WI38 (cell line): ENCODE measurements around the gene SCART1.
"Not testable (repeated sequence)": the region's sequence is repeated elsewhere in the genome, so short reads cannot be mapped to it uniquely, and the experiment has no call there.

ENCODE experiments used
- H3K4me3 ChIP-seq: 2 replicates; pipeline ENCODE4 v1.5.1; 2011; ENCODE audit warnings: low read depth, mild to moderate bottlenecking, control low read depth, low read length
- TF ChIP-seq, protein P1 (sequence below): IDR thresholded peaks from 2 replicates; pipeline ENCODE4 v1.5.1; 2012; ENCODE audit warnings: low read depth, mild to moderate bottlenecking, control low read depth, low read length

SCART1 gene

DNA sequence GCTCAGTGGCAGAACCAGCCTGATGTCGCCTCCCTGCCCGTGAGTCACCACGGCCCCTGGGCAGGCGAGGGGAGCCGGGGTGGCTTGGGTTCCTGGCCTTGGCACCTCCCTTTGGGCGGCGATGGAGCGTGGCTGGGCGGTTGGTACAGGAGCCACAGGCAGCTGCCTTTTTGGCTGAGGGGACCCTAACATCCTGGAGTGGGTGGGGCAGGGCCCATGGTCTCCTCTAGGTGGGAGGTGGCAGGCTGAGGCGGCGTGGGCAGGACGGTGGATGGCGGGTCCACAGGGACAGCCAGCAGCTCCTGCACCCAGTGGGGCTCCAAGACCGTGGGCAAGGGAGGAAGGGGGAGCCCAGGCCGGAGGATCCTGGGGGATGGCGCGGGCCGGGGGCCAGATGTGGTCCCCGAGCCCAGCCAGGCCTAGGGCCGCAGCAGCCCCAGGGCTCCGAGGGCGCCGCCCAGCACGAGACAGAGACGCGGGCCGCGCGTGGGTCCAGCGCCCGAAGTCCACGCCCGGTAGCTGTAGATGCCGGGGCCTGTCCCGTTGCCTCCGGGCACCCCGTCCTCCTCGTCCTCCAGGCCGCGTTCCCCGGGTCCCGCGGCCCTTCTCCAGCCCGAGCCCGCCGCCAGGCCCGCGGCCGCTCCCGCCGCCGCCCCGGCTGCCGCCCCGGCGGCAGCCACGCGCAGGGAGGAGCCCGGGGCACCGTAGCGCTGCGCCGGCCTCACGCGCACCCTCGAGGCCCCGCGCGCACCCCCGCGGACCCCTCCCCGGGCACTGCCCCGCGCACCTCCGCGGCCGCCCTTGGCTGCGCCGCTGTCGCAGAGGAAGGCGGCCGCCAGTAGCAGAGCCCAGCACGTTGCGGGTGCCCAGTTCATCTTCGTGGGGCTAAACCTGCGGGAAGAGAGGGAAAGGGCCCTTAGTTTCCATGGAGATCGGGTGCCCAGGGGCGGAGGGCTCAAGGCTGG lies 30.7 kb upstream of the SCART1 start:
- no peak overlapping the region for H3K4me3 ChIP-seq
- TF ChIP-seq, protein P1, sequence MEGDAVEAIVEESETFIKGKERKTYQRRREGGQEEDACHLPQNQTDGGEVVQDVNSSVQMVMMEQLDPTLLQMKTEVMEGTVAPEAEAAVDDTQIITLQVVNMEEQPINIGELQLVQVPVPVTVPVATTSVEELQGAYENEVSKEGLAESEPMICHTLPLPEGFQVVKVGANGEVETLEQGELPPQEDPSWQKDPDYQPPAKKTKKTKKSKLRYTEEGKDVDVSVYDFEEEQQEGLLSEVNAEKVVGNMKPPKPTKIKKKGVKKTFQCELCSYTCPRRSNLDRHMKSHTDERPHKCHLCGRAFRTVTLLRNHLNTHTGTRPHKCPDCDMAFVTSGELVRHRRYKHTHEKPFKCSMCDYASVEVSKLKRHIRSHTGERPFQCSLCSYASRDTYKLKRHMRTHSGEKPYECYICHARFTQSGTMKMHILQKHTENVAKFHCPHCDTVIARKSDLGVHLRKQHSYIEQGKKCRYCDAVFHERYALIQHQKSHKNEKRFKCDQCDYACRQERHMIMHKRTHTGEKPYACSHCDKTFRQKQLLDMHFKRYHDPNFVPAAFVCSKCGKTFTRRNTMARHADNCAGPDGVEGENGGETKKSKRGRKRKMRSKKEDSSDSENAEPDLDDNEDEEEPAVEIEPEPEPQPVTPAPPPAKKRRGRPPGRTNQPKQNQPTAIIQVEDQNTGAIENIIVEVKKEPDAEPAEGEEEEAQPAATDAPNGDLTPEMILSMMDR, result no peak

DNA sequence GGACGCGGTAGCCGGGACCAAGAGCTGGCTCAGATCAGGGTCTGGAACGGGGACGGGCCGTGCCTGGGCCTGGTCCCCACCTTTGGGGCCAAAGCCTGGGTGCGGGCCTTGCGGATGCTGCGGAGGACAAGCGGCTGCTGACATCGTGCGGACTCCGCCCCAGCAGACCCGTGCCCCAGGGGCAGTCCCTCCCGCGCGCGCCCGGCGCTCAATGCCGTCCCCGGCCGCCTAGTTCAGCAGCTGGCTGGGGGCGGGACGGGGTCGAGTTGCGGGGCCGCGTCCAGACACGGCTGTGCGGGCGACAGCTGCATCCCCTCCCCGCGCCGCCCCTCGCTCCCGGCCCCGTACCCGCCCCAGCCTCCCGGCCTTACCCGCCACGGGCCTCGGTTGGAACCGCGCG lies 29.6 kb upstream of the SCART1 start:
- not testable (repeated sequence) for H3K4me3 ChIP-seq

DNA sequence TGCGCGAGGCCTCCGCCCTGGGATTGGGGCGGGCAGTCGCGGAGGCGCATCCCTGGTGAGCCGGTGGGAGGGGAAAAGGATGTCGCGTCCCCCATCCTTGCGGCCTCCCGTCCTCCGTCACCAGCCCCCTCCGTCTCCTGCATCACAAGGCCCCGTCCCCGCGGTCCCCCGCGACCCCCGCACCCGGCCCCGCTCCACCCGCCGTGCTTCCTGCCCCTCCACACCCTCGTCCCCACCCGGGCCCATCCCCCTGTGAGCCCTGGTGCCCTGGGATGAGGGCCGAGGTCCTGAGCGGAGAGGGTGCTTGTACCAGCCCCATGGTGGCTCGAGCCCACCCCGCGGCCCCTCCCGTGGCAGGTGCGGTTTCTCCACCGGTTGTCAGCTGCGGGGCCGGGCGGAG lies 29.1 kb upstream of the SCART1 start, which contains the start of gene SPRN:
Gene SPRN, minus strand, starts transcription at position 25 of the 400 bp plus-strand sequence. CDS start 944 bp downstream, outside the sequence.
- H3K4me3 ChIP-seq, result not testable (repeated sequence)

DNA sequence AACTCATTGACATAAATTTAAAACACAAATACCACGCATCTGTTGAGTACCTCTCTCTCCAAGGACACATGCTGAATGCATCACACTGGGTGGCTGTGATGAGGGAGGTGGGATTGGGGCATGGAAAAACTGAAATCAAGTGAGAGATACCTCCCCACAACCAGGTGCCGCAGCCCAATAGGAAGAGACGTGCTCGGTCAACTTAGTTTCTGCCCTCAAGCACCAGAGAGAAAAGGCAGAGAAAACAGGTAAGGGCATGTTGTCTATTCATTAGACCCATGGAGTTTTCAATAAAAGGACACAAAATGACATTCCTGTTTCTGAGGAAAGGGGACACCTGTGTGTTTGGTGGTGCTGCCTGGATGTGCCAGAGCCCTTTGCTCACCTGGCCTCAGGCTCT lies 24.2 kb upstream of the SCART1 start:
- H3K4me3 ChIP-seq, result not testable (repeated sequence)

DNA sequence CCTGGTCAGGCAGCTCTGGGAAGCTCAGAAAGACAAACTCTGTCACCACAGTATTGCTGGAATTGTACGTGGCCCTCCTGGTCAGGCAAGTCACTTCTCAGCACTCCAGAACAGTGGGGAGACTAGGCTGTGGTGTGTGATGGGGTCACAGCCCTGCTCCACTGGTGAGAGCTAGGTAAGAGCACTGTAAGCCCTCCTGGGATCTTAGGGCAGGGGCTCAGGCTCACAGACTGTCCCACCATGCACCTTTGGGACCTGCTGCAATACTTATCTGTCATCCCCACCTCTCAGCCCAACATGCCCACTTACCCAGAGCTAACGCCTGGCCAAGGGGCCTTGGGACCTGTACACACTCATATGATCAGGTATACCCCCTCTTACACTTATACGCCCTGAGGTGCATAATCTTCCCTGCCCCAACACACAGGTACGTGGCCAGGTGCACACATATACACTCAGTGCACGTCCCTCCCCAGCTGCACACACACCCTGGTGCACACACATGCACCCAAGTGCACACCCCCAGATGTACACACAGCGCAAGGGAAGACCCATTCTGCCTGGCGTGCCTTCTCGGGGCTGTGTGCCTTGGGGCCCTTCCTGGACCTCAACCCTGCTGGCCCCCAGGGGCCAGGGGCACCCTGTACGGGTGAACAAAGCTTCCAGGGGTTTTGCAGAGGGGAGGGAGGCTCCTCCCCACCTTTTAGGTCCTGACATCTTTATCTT lies 21.7 kb upstream of the SCART1 start:
- H3K4me3 ChIP-seq, result not testable (repeated sequence)

DNA sequence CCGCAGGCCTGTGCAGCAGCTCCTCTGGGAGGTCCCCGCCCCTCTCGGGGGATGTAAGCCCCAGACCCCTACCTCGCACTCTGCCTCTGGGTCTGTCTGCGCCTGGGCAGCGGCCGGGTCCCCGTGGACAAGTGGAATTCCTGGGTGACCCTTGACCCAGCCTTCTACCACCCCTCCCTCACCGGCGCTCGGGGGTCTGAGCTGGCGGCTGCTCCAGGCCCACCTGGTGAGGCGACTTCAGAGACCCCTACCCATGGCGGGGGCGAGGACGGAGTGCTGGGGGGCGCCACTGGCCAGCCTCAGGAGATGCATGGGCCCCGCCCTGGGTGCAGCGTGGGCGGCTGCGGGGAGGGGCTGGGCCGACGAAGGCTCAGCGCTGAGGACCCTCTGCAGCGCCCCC lies 21.0 kb upstream of the SCART1 start:
- not testable (repeated sequence) for H3K4me3 ChIP-seq

DNA sequence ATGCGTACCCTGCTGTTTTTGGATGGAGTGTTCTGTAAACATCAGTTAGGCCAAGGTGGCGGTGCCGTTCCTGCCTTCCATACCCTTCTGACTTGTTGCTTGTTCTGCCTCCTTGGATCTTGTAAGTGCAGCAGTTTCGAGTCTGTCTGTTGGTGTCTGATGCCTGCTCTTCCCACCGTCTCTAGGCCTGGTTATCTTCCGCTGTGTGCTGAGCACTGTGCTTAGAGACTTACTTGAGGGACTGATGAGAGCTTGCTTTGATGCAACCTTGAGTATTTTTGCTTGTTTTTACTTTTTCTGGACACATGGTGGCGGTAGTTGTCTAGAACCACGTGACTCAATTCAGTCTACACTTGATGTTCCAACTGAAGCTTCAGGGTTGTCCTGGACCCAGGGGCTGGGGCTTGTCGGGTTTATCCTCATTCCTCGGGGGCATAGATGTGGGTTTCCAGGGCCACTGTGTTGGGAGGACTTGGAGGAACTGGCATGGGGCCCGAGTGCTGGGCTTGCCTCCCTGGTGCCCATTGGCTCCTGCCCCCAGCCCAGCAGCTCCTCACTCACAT lies 15.0 kb upstream of the SCART1 start:
- no peak overlapping the region for H3K4me3 ChIP-seq
- TF ChIP-seq, protein P1, result 0 out of 2 replicates have a peak, but pooled peaks have one; percentile 7

DNA sequence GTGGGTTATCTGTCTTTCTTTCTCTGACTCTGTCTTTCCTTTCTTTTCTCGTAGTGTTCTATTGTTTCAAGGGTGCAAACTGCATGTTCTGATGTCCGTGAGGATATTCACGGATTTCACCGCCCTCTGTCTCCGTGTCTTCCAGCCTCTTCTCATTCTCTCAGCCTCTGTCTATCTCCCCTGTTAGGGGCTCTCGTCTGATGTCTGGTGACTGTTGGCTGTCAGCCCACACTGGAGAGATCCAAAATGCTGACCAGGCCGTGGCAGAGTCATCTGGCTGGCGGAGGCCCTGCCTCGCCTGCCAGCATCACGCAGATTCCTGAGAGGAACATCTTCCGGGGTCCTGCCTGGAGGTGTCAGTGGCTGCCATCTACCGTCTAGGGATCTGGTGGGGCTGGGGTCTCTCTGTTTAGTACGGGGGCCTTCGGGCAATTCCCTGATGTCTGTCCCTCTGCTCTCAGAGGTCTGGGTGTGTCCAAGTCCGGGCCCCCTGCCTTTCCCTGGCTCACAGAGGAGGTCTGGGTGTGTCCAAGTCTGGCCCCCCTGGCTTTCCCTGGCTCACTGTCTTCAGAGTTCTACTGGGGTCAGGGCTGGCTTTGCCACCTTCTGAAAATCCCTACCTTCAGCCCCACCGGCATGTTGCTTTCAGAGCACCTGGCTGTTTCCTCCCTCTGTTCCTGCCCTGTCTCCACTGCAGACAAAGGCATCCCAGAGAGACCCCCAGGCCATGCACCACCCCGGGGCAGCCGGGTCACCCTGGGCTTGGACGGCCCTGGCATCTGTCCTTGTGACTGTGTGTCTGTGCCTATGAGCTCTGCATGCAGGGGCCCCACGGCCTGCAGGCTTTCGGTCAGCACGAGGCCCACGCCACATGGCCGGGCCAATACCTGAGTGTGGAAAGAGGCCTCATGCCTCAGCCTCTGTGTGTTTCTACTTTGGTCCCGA lies 14.0 kb upstream of the SCART1 start:
- no peak overlapping the region for H3K4me3 ChIP-seq
- TF ChIP-seq, protein P1, result no peak

DNA sequence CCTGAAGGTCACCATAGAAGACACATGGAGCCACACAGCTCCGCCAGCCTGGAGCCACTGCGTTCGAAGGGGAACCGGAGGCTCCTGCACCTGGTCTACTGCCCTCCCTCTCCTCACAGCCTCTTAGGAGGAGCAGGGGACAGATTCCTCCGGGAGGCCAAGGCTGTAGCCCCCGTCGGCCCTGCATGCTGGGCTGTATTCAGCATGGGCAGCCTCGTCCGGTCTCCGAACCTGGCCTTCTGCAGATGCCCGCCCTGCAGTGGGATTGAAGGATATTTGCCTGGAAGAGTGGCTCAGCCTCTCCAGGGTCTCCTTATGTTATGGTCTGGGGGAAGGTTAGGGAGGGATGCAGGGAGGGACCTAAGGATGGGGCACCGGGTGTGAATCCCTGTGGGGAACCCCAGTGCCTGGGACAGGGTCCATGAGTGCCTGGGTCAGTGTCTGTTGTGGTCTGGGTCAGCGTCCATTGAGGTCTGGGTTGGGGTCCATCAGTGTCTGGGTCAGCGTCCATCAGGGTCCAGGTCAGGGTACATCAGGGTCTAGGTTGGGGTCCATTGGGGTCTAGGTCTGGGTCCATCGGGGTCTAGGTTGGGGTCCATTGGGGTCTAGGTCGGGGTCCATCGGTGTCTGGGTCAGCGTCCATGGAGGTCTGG lies 13.0 kb upstream of the SCART1 start:
- TF ChIP-seq, protein P1, result no peak
- H3K4me3 ChIP-seq, result no peak overlapping the region

DNA sequence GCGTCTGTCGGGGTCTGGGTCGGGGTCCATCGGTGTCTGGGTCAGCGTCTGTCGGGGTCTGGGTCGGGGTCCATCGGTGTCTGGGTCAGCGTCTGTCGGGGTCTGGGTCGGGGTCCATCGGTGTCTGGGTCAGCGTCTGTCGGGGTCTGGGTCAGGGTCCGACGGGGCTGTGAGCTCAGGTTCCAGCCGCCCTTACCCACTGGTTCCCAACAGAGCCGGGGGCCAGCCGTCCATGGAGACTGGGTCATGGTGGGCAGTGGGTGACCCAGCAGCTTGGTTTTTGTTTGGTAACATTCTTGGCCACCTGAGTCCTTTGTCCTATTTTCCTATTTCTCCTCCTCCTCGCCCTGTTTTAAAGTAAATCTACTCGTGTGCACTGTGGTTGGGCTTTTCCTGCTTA lies 12.4 kb upstream of the SCART1 start:
- H3K4me3 ChIP-seq, result not testable (repeated sequence)
